OCI-LY1 (cell line): ENCODE results near the gene TRDMT1.

Experiments
- EZH2 ChIP-seq: fragments of 200-600 bp; sonication (generic), shearing (Covaris generic); IDR thresholded peaks from 2 replicates; pipeline ENCODE4 v1.8.0; 2017; ENCODE audit warnings: borderline replicate concordance, mixed run types, mild to moderate bottlenecking, antibody characterized with exemption, low read length, moderate library complexity, mixed read lengths
- TF ChIP-seq, protein P1 (sequence below): fragments of 200-600 bp; sonication (generic), shearing (Covaris generic); IDR thresholded peaks from 2 replicates; pipeline ENCODE4 v1.5.1; 2017; ENCODE audit warnings: mild to moderate bottlenecking, antibody characterized with exemption, low read length, moderate library complexity, mixed read lengths

DNA sequence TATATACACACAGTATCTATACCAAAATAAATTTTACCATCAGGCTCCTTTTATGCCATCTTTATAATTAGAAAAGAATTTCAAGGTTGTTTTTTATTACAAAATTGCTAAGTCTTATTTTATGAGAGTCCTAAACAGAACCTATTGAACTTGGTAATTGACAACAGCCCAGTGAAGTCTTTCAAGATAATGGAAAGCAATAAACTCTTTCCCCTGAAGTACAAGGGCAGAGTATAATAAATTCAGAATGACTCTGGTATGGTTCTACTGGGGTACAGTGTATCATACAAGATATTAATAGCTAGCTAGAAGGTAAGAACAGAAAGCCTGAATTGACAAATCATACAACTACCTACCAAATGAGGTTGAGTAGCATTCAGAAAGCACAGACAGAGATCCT lies 45.6 kb downstream of the TRDMT1 start:
- TF ChIP-seq, protein P1, sequence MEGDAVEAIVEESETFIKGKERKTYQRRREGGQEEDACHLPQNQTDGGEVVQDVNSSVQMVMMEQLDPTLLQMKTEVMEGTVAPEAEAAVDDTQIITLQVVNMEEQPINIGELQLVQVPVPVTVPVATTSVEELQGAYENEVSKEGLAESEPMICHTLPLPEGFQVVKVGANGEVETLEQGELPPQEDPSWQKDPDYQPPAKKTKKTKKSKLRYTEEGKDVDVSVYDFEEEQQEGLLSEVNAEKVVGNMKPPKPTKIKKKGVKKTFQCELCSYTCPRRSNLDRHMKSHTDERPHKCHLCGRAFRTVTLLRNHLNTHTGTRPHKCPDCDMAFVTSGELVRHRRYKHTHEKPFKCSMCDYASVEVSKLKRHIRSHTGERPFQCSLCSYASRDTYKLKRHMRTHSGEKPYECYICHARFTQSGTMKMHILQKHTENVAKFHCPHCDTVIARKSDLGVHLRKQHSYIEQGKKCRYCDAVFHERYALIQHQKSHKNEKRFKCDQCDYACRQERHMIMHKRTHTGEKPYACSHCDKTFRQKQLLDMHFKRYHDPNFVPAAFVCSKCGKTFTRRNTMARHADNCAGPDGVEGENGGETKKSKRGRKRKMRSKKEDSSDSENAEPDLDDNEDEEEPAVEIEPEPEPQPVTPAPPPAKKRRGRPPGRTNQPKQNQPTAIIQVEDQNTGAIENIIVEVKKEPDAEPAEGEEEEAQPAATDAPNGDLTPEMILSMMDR = no peak
- TF ChIP-seq EZH2 = no peak
